Caco-2 (cell line): ENCODE data around the gene CKAP2L. TPM values are rescaled to one million over a fixed set of nuclear protein-coding genes. Genes with fewer than 3 reads are reported as not detected.

Experiments
- BruUV-seq: library from RNA; stranded (reverse); fragments of 400-500 nt; replicated peaks from 2 replicates; lab custom pipeline; 2021; lab: Mats Ljungman, UMichigan
- CTCF ChIA-PET: fragments of 300-600 bp; sonication (Branson Sonifier 250); formaldehyde crosslinking; loops from one replicate; lab custom pipeline; 2022; ENCODE audit warnings: antibody characterized with exemption; lab: Charles Lee
- POLR2A ChIA-PET: fragments of 300-600 bp; sonication (Branson Sonifier 250); formaldehyde crosslinking; loops from one replicate; lab custom pipeline; 2022; ENCODE audit warnings: antibody characterized with exemption; lab: Charles Lee
- DNase-seq, 2 experiments: peaks; one replicate each; pipeline versions ENCODE4 v3.0.0 to v3.0.0-alpha.2; 2020 to 2022
- H3K27me3 ChIP-seq: replicated peaks from 2 replicates; pipeline ENCODE4 v1.6.0; 2011; ENCODE audit warnings: low read length; ENCODE audit not compliant: control insufficient read depth, insufficient read depth
- H3K36me3 ChIP-seq: 2 replicates; pipeline ENCODE4 v1.5.1; 2011; ENCODE audit warnings: low read length; ENCODE audit not compliant: control insufficient read depth, insufficient read depth
- H3K4me1 ChIP-seq: fragments of 250-450 bp; sonication (Bioruptor Pico); 2 replicates; pipeline ENCODE4 v1.5.1; 2020; ENCODE audit warnings: mild to moderate bottlenecking
- H3K4me3 ChIP-seq: 2 replicates; pipeline ENCODE4 v1.5.1; 2011; ENCODE audit warnings: low read depth, mild to moderate bottlenecking, control low read depth, low read length
- H3K9me3 ChIP-seq: fragments of 250-450 bp; sonication (Bioruptor Pico); 2 replicates; pipeline ENCODE4 v1.5.1; 2020; ENCODE audit warnings: mild to moderate bottlenecking, moderate library complexity
- H3K27ac Mint-ChIP-seq: one replicate; pipeline ENCODE4 v1.8.0; 2022; ENCODE audit warnings: mixed read lengths; ENCODE audit not compliant: unreplicated experiment
- H3K27me3 Mint-ChIP-seq: one replicate; pipeline ENCODE4 v1.8.0; 2022; ENCODE audit warnings: mixed read lengths; ENCODE audit not compliant: insufficient read depth, unreplicated experiment
- H3K36me3 Mint-ChIP-seq: one replicate; pipeline ENCODE4 v1.8.0; 2022; ENCODE audit warnings: mild to moderate bottlenecking, mixed read lengths; ENCODE audit not compliant: insufficient read depth, unreplicated experiment
- H3K4me1 Mint-ChIP-seq: one replicate; pipeline ENCODE4 v1.8.0; 2022; ENCODE audit warnings: low read depth, mixed read lengths; ENCODE audit not compliant: unreplicated experiment
- H3K4me3 Mint-ChIP-seq: one replicate; pipeline ENCODE4 v1.8.0; 2022; ENCODE audit warnings: mild to moderate bottlenecking, moderate library complexity, mixed read lengths; ENCODE audit not compliant: unreplicated experiment
- H3K9me3 Mint-ChIP-seq: one replicate; pipeline ENCODE4 v1.8.0; 2022; ENCODE audit warnings: mixed read lengths; ENCODE audit not compliant: unreplicated experiment
- CTCF ChIP-seq, 2 experiments: fragments of 200-600 bp in 1 of 2; IDR thresholded peaks; 1 replicate in 1 of 2; 2 replicates in 1 of 2; pipeline versions ENCODE4 v1.5.1 to v1.8.0; 2011 to 2022; ENCODE audit warnings: antibody characterized with exemption in 1 of 2, control low read depth in 1 of 2, inconsistent platforms in 1 of 2, low read depth in 1 of 2, low read length in 1 of 2, mild to moderate bottlenecking in 1 of 2, moderate library complexity in 1 of 2; ENCODE audit not compliant: insufficient read depth in 1 of 2, severe bottlenecking in 1 of 2, unreplicated experiment in 1 of 2
- intact Hi-C: fragments of 100-400 bp; cut with micrococcal nuclease; formaldehyde crosslinking; loops from one replicate; pipeline ENCODE4 v1.10.0; 2022; ENCODE audit not compliant: unreplicated experiment
- total RNA-seq: library from RNA; stranded (reverse); gene quantifications from 2 replicates; pipeline ENCODE4 v1.2.3, GENCODE V29; 2022

The CKAP2L gene
- total RNA-seq, 1 experiment from 2014 or later: 20.7 TPM

GRCh38 chr2:112796486-112796885, 32.1 kb upstream of the CKAP2L start:
- peaks cover 16% of the 10 kb centered on the region for H3K9me3 Mint-ChIP-seq
- H3K27me3 Mint-ChIP-seq: no peaks in the 10 kb centered on the region
- BruUV-seq: no TSS peak
- peaks cover 23% of the 10 kb centered on the region for H3K4me1 Mint-ChIP-seq
- H3K36me3 ChIP-seq: no peaks in the 10 kb centered on the region
- H3K4me1 ChIP-seq: peaks cover 13% of the 10 kb centered on the region
- H3K27ac Mint-ChIP-seq: no peak overlapping the region
- H3K4me3 ChIP-seq: no peak overlapping the region
- no peaks in the 10 kb centered on the region for H3K27me3 ChIP-seq
- CTCF ChIA-PET: no interaction called here
- POLR2A ChIA-PET: no interaction called here
- intact Hi-C loops: no loop called here
- TF ChIP-seq CTCF (IDR thresholded peaks at IDR 0.05; ENCODE audit: insufficient read depth in 1 of 2, low read depth in 1 of 2, low read length in 1 of 2, severe bottlenecking in 1 of 2, unreplicated experiment in 1 of 2): no peak
- H3K36me3 Mint-ChIP-seq: no peaks in the 10 kb centered on the region
- no peak overlapping the region for H3K4me3 Mint-ChIP-seq
- no peak for DNase-seq
- no peaks in the 10 kb centered on the region for H3K9me3 ChIP-seq

- no peaks in the 10 kb centered on the region for H3K36me3 Mint-ChIP-seq
- H3K9me3 ChIP-seq: no peaks in the 10 kb centered on the region
- H3K4me1 ChIP-seq: peaks cover 20% of the 10 kb centered on the region
- no peak for TF ChIP-seq CTCF (IDR thresholded peaks at IDR 0.05; ENCODE audit: insufficient read depth in 1 of 2, low read depth in 1 of 2, low read length in 1 of 2, severe bottlenecking in 1 of 2, unreplicated experiment in 1 of 2)
- H3K4me1 Mint-ChIP-seq: peaks cover 23% of the 10 kb centered on the region
- BruUV-seq: no TSS peak
- POLR2A ChIA-PET: no interaction called here
- CTCF ChIA-PET: no interaction called here
- peaks cover 17% of the 10 kb centered on the region for H3K9me3 Mint-ChIP-seq
- peak; percentile 35 to 61 for DNase-seq
- no peak overlapping the region for H3K4me3 Mint-ChIP-seq
- H3K36me3 ChIP-seq: no peaks in the 10 kb centered on the region
- H3K27me3 ChIP-seq: no peaks in the 10 kb centered on the region
- intact Hi-C loops: no loop called here
- no peaks in the 10 kb centered on the region for H3K27me3 Mint-ChIP-seq
- peak overlapping the region; percentile 10 for H3K27ac Mint-ChIP-seq
- no peak overlapping the region for H3K4me3 ChIP-seq
These were observed 31.4 kb upstream of the CKAP2L start for GRCh38 chr2:112795774-112796173.

- no peak for DNase-seq
- CTCF ChIA-PET: no interaction called here
- no peaks in the 10 kb centered on the region for H3K27me3 ChIP-seq
- Mint-ChIP-seq H3K36me3 (no peaks in the 10 kb centered on the region), H3K9me3 (peaks cover 26% of the 10 kb centered on the region), H3K27ac (no peak overlapping the region), H3K4me3 (no peak overlapping the region), H3K4me1 (peaks cover 31% of the 10 kb centered on the region), H3K27me3 (no peaks in the 10 kb centered on the region)
- no peaks in the 10 kb centered on the region for H3K36me3 ChIP-seq
- BruUV-seq: no TSS peak
- TF ChIP-seq CTCF (IDR thresholded peaks at IDR 0.05; ENCODE audit: insufficient read depth in 1 of 2, low read depth in 1 of 2, low read length in 1 of 2, severe bottlenecking in 1 of 2, unreplicated experiment in 1 of 2): no peak
- intact Hi-C loops: no loop called here
- H3K4me3 ChIP-seq: no peak overlapping the region
- peaks cover 28% of the 10 kb centered on the region for H3K4me1 ChIP-seq
- POLR2A ChIA-PET: no interaction called here
- H3K9me3 ChIP-seq: no peaks in the 10 kb centered on the region
These were observed 30.4 kb upstream of the CKAP2L start for GRCh38 chr2:112794841-112795240.
